WI38 (cell line): ENCODE data around the gene STARD13.
A peak's percentile ranks its signal among the peaks of the same experiment; 100 is the strongest.

Source experiments
- H3K4me3 ChIP-seq: 2 replicates; pipeline ENCODE4 v1.5.1; 2011; ENCODE audit warnings: low read depth, mild to moderate bottlenecking, control low read depth, low read length
- TF ChIP-seq, protein P1 (sequence below): IDR thresholded peaks from 2 replicates; pipeline ENCODE4 v1.5.1; 2012; ENCODE audit warnings: low read depth, mild to moderate bottlenecking, control low read depth, low read length

The STARD13 gene

DNA sequence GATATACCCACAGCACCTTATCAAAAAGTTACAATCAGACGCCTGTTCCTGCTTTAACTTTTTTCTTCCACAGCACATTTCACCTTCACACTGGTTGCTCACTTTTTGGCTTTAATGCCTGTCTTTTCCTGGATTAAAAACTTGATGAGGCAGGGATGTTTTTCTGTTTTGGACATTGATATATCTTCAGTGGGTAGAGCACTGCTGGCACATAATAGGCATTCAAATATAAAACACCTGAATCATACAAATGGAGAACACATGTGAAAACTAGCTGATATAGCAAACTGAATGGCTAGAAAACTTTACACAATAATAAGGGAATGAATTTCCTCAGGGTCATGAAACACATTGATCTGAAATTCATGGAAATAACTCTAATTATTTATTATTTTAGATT is 65.6 kb downstream of the STARD13 start:
- TF ChIP-seq, protein P1, sequence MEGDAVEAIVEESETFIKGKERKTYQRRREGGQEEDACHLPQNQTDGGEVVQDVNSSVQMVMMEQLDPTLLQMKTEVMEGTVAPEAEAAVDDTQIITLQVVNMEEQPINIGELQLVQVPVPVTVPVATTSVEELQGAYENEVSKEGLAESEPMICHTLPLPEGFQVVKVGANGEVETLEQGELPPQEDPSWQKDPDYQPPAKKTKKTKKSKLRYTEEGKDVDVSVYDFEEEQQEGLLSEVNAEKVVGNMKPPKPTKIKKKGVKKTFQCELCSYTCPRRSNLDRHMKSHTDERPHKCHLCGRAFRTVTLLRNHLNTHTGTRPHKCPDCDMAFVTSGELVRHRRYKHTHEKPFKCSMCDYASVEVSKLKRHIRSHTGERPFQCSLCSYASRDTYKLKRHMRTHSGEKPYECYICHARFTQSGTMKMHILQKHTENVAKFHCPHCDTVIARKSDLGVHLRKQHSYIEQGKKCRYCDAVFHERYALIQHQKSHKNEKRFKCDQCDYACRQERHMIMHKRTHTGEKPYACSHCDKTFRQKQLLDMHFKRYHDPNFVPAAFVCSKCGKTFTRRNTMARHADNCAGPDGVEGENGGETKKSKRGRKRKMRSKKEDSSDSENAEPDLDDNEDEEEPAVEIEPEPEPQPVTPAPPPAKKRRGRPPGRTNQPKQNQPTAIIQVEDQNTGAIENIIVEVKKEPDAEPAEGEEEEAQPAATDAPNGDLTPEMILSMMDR = no peak
- H3K4me3 ChIP-seq = no peak overlapping the region

DNA sequence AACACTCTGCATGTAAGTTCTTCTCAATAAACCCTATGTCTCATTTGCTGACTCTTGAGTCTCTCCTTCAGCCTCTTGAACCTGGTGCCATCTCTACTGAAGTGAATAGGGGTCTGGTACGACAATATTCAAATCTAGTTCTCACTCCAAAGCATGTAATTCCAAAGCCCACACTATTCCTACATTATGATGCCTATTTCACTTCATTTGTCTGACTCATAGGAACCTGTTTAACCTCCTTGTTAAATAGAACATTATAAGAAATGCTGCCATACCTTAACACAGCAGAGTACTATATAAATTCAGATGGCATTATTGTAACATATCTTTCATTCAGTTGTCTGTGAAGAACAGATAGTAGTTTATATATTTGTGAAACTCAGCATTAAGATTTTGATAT is 67.1 kb downstream of the STARD13 start:
- TF ChIP-seq, protein P1 = no peak
- H3K4me3 ChIP-seq = no peak overlapping the region

DNA sequence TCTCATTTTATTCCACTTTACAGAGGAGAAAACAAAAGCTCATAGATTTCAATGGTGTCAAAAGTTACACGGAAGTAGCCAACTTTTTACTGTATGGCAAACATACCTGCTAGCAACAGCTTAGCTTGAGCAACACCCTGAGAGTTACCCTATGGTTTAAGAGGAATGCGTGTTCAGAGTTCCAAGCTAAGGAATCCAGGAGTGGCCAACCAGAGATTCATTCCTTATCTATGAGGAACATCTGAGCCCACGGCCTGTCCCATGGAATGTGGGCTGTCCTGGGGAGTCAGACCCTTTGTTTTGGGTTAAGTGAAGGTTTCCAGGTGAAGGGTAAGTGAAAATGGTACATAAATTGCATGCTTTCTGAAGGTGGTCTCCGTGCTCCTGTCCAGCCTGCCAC is 67.5 kb downstream of the STARD13 start:
- H3K4me3 ChIP-seq = no peak overlapping the region

DNA sequence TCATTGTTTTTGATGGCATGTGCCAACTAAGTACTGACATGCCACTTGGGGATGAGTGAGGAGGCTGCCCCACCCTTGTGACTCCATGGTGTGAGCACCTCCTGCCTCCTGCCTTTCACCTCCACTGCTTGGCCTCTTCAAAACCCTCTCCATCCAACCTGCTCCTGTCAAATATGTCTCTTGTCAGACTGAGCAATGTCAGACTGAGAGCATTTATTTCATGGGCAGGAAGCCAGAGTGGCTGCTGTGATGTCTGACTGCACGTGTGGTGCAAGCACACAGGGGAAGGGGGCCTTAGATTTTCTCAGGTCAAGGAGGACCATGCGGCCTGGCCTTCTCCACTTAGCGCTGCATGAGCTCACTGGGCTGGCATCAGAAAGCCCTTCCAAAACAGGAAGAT is 68.3 kb downstream of the STARD13 start:
- no peak overlapping the region for H3K4me3 ChIP-seq
- TF ChIP-seq, protein P1 = no peak

More for the DNA sequence above, 67.5 kb downstream of the STARD13 start:
- TF ChIP-seq, protein P1 = no peak

GRCh38 chr13:33213797-33214196 is 71.8 kb downstream of the STARD13 start:
- TF ChIP-seq, protein P1 = no peak
- H3K4me3 ChIP-seq = peak overlapping the region; percentile 36

DNA sequence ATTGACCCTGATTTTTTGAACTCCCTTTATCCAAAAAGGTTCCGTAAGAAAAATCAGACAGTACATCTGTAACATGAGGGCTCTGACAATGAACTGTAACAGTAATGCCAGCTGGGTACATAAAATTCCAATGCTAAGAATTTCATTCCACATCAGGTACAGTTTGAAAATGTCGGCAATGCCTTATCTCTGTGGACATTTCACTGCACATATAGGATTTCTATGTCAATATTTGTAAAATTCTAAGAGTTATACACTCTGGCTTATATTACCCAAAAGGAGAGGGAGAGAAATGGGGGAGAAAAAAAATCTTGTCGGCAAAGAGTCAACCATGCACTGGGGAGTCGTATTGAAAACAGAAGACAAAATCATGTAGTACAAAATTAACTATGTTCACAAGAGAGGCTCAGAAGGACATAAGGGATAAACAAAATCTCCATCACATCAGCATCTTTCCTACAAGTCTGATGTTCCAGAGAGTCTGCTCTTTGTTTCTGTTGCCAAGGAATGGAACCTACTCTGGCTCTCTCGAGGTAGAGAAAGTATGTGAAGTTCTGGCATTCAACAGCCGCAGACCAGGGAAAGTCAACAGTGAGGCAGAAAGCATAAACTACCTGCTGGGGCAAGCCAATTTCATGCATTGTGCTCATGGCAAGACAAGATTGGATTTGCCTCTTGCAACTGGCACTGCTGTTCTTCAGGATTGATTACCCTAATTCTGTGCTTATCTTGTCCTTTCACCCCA is 72.4 kb downstream of the STARD13 start:
- H3K4me3 ChIP-seq = peak overlapping the region; percentile 36
- TF ChIP-seq, protein P1 = no peak

DNA sequence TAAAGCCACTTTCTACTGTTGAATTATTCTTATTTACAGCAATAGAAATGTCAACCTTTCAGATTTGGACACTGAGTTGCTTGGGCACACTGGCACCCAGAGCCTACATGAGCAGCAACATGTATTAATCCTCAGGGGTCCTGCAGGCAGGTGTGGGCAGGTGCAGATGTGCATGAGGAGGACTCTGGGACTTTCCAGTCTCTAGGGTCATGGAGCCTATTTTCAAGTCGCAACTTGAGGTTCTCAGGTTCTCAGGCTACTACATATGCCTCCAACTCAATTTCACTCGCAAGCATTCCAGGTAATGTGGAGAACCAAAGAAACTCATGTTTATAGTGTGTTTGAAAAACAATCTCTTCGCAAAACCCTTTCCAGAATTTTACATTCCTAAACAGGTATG is 73.2 kb downstream of the STARD13 start:
- no peak overlapping the region for H3K4me3 ChIP-seq
- TF ChIP-seq, protein P1 = no peak
